HG02973 (cell line): ENCODE measurements around the gene ARPIN.
"Not testable (repeated sequence)": the region's sequence is repeated elsewhere in the genome, so short reads cannot be mapped to it uniquely, and the experiment has no call there.

Experiments
- ATAC-seq: cut with Tn5 transposase; IDR thresholded peaks from one replicate; pipeline ENCODE4 v1.9.1; 2021; ENCODE audit warnings: moderate library complexity; ENCODE audit not compliant: unreplicated experiment

ARPIN gene

DNA sequence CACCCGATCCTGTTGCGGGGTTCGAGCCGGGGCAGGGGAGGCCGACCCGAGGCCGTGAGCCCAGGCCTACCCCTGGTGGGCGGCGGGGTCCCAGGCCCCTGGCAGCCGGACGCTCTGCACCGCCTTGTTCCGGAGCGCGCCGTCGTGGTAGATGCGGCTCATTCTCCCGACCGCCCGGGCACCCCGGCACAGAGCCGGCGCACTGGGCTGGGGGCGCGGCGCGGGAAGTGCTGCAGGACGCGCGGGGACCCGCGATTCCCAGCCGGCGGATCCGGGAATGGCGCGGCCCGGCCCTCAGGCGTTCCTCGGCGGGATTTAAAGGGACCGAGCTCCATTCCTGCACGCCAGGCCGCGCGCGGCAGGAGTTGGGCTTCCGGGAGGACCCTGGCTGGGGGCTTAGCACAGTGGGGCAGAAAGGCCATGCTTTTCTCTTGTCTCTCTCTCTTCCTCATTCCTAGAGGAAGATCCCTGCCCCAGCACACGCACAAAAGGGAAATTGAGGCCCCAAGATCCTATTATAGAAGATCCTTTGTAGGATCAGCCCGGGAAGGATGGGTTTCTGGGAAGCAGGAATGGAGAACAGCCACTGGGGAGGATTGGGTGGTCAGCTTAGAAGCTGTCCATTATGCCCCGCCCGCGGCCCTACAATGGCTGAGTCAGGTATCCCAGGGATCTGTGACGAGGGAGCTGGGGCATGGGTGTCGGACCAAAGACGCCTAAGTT is at the start of gene ARPIN:
Gene ARPIN (minus strand): TSS at position 279 of the 723 bp plus-strand sequence. CDS start 117 bp downstream, at position 162.
- no peak for ATAC-seq

DNA sequence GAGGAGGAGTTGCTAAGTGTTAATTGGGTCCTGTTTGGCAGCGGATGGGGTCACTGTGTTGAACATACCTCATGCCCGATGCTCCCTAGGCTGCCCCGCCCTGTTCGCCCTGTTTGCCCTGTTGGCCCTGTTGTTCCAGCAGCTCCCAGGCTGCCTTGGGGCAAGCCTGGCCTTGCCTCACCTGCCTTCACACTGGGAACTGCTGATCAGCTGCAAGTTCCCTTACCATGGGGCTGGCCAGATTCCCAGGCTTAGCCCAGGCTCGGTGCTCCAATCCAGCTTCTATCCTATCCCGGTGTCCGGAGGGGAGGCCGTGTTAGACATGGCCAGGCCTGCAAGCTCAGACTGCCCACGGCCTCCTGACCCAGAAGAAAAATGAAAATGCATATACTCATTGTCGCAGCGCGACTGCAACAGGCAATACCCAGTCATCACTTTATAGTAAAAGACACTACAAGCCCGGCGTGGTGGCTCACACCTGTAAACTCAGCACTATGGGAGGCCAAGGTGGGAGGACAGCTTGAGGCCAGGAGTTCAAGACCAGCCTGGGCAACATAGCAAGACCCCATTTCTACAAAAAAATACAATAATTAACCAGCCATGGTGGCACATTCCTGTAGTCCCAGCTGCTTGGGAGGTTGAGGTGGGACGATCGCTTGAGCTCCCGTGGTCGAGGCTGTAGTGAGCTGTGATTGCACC is 45.5 kb upstream of the ARPIN start:
- ATAC-seq: no peak

DNA sequence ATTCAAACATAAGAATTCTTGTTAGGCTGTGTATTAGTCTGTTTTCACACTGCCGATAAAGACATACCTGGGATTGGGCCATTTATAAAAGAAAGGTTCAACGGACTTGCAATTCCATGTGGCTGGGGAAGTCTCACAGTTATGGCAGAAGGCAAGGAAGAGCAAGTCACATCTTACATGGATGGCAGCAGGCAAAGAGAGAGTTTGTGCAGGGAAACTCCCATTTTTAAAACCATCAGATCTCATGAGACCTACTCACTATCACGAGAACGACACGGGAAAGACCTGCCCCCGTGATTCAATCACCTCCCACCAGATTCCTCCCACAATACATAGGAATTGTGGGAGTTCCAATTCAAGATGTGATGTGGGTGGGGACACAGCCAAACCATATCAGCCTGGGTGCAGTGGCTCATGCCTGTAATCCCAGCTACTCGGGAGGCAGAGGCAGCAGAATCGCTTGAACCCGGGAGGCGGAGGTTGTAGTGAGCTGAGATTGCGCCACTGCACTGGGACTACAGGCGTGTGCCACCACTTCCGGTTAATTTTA is 42.8 kb upstream of the ARPIN start:
- ATAC-seq: not testable (repeated sequence)

DNA sequence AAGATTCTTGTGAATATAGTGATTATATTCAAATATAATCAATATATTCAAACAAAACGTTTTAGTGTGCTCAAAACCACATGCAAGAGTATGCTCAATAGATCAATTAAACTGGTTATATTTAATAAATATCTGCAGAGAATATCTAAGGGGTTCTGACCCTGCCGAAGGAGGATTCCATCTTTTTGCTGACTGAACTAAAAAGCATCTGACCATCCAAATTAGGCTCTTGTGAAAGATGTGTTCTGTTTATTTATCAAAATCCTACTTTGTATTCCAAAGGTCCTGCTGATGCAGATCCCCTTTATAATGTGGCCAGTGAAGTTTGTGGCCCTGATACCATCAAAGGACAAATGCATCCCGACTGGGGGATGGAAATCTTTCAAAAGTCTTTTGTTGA is 41.8 kb upstream of the ARPIN start:
- no peak for ATAC-seq

DNA sequence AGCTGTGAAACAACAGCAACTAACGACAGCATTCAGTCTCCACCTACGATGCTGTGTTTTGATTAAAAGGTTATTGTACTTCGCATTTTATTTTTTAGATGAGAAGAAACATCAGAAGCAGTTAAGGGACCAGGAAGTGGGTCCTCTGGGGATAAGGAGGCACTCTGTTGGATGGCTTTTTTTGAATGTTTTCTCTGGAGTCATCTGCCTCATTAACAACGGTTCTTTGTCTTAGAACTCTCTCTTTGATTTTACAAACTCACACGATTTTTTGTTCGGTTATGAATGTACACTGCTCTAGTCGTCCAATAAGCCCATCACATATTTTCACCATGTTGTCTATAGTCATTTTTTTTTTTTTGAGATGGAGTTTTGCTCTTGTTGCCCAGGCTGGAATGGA is 36.0 kb upstream of the ARPIN start:
- ATAC-seq: no peak

DNA sequence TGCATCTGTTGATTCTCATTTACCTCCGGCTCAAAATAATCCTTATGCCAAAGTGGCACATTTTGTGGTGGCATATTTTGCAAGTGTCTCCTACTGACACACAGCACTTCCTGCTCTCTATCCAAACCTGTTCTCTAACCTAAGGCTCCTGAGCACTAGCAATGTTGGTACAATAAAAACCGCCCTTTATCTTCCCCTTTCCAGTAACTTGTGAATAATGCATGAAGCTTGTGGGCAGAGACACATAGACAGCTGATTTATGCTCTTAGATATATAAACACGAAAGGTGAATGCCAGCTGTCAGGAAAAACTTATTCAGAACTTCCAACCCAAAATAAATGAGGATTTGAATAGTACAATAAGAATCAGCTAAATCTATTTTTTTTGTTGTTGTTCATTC is 34.6 kb upstream of the ARPIN start:
- no peak for ATAC-seq

GRCh38 chr15:89946681-89947299 is 34.0 kb upstream of the ARPIN start:
- ATAC-seq: no peak

DNA sequence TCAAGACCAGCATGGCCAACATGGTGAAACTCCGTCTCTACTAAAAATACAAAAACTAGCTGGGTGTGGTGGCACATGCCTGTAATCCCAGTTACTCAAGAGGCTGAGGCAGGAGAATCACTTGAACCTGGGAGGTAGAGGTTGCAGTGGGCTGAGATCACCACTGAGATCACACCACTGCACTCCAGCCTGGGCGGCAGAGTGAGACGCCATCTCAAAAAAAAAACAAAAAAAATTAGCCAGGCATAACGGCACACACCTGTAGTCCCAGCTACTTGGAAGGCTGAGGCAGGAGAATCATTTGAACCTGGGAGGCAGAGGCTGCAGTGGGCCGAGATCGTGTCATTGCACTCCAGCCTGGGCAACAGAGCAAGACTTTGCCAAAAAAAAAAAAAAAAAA is 31.0 kb upstream of the ARPIN start:
- not testable (repeated sequence) for ATAC-seq

- no peak for ATAC-seq
These were observed 27.2 kb upstream of the ARPIN start for GRCh38 chr15:89939910-89940309.

DNA sequence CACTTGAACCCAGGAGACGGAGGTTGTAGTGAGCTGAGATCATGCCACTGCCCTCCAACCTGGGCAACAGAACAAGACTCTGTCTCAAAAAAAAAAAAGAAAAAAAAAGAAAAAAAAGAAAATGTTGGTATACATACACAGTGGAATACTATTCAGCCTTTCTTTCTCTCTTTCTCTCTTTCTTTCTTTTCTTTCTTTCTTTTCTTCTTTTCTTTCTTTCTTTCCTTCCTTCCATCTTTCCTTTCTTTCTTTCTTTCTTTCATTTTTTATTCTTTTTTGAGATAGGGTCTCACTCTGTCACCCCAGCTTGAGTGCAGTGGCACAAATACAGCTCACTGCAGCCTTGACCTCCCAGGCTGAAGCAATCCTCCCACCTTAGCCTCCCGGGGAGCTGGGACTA is 26.6 kb upstream of the ARPIN start:
- ATAC-seq: not testable (repeated sequence)

- ATAC-seq: no peak
These were observed 24.9 kb upstream of the ARPIN start for GRCh38 chr15:89937365-89938350.

GRCh38 chr15:89936786-89937265 is 24.1 kb upstream of the ARPIN start:
- ATAC-seq: no peak

DNA sequence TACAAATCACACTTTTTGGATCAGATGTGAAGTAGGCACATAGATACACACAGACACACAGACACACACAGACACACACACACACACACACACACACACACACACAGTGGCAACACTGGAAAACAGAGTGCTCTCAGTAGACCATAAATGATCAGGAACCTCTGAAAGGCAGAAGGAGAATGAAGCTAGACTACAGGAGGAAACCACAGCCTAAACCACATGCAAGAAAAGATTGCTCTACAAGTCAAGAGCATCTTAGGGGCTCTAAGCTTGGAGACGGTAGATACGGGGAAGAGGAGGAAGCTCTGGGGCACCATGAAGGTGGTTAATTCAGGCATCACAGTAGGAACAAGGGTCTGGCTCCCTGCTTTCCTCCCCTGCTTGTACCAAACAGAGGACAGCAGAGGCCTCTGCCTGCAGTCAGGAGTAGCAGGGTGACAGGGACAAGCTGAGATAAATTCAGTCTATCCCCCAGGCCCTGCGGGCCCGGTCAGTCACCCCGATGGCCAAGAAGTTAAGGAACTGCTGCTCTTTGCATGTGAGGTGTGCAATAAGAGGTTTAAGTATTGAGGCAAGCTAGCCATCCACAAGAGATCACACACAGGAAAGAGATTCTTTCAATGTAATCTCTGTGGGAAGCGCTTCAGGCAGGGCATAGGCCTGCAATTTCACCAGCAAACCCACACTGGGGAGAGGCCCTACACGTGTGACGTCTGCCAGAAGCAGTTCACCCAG is 23.5 kb upstream of the ARPIN start:
- ATAC-seq: no peak

DNA sequence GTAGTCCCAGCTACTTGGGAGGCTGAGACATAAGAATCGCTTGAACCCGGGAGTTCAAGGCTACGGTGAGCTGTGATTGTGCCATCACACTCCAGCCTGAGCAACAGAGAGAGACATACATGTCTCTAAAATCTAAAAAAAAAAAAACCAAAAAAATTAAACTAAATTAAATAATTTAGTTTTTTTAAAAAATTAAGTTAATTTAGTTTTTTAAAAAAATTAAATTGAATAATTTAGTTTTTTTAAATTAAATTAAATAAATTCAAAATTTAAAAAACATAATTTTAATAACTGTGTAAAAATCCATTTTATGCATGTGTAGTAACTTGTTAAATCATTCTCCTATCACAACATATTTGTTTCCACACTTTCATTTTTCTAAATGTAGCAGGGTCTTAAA is 20.1 kb upstream of the ARPIN start:
- no peak for ATAC-seq

DNA sequence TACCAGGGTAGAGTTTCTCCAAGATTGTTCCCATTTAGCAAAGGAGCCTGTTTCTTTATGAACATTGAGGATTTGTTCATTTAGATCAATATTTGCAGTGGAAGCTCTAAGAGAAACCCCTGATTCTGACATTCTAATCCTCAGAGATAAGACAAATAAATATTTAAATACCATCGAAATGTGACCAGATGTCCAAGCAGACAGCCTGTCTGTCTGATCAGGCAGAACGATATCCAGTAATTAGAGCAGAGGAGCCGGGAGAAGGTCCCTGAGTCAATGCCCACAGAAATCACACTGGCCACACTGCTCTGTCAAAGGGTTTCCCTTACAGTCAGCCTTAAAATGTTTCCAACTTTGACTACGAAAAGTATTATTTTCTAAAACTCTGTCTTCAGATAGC is 15.7 kb upstream of the ARPIN start:
- no peak for ATAC-seq

DNA sequence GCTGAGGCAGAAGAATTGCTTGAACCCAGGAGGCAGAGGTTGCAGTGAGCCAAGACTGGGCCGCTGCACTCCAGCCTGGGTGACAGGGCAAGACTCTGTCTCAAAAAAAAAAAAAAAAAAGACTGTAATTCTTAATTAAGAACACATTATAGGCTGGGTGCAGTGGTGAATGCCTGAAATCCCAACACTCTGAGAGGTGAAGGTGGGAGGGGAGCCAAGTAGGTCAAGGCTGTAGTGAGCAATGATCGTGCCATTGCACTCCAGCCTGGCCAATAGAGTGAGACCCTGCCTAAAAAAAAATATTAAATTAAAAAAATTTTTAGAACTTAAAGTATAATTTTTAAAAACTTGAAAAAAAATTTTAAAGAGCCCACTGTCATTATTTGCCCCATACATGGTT is 13.4 kb upstream of the ARPIN start:
- no peak for ATAC-seq

GRCh38 chr15:89917442-89918101 is 4.8 kb upstream of the ARPIN start:
- no peak for ATAC-seq

DNA sequence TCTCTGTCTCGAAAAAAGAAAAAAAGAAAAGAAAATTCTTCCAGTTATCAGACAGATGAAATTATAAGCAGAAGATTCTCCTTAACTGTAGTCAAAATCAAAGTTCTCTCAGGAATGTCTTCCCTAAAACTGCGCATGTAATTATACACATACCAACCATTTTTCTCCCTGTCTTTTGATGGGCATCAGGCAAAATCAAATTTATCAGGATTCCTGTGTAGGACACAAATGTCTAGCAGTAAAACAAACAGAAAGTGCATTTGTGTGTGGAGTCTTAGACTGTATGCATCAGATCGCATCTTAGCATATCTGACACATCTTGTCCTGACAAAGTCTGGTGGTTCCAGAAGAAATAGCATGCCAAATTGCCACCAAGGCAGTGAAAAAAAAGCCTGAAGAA is 3.9 kb upstream of the ARPIN start:
- no peak for ATAC-seq

GRCh38 chr15:89912145-89912673 is 543 bp downstream of the ARPIN start:
- no peak for ATAC-seq
